Limb (tissue), 2 donors: ENCODE data around the gene GABRR2.
"Not testable (repeated sequence)": the region's sequence is repeated elsewhere in the genome, so short reads cannot be mapped to it uniquely, and the experiment has no call there.

ENCODE experiments used
- DNase-seq, 2 donors: peaks; one replicate each; pipeline ENCODE4 v3.0.0-alpha.2; 2016; ENCODE audit errors: extremely low spot score in 2 of 2

Gene GABRR2

DNA sequence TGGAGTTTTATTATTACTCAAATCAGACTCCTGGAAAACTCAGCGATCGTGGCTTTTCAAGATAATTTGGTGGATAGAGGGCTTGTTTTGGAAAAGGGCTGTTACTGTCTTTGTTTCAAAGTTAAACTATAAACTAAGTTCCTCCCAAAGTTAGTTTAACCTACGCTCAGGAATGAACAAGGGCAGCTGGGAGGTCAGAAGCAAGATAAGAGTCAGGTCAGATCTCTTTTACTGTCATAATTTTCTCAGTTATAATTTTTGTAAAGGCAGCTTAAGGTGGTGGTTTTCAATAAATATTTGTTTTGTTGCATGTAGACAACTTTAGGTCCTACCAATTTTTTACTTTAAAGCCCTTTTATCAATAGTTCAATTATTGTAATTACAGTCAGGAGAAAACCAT lies 9.2 kb upstream of the GABRR2 start:
- DNase-seq, result no peak

DNA sequence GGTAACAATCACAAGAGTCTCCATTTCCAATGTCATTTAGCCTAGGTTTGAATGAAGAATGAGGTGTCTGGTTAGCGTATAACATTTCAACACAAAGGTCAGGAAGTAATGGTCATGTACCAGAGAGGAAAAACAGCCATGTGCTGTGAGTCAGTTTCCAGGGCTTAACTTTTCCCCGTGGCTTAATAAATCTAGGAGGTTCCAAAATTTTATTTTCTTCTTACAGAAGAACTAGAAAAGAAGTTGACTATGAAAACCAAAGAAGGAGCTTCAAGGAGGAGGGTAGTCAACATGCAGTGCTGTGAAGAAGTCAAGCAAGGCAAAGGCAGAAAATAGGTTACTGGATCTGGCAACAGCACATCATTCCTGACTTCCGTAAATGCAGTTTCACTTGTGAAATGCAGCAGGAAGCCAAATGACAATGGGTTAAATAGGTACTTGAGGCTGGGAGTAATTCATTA lies 8.4 kb upstream of the GABRR2 start:
- no peak for DNase-seq

DNA sequence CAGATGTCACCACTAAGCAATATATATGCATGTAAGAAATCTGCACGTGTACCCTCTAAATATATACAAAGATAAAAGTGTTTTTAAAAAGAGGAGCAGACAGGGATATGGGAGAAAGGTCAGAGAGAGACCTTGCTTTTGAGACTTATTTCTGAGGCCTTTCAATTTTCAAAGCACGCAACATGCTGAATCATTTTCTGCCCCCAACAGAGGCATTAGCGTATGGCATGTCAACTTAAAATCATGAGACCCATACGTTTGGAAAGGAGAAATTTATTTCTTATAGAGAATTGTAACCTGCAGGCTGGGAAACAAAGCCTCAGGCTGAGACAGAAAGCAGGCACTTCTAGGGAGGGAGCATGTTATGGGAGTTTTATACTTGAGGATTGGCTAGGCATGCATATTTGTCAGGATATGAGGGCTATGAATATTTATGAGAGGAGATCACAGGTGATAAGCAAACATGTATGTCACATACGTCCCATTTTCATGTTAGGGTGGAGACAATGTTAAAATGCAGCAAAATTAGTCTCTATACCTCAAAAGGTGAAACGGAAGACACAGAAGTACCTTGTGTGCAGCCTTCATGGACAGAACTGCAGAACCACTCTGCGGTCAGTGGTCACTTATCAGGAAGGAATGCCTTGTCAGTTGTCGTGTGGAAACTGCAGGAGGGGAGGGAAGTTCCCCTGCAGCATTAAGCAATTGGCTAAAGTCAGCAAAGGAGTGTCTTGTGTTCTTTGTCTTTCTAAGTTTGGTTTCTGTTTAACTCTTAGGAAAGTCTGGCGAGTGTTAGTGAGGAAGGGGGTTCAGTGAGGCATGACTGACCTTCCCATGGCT lies 6.3 kb upstream of the GABRR2 start:
- DNase-seq, result no peak

DNA sequence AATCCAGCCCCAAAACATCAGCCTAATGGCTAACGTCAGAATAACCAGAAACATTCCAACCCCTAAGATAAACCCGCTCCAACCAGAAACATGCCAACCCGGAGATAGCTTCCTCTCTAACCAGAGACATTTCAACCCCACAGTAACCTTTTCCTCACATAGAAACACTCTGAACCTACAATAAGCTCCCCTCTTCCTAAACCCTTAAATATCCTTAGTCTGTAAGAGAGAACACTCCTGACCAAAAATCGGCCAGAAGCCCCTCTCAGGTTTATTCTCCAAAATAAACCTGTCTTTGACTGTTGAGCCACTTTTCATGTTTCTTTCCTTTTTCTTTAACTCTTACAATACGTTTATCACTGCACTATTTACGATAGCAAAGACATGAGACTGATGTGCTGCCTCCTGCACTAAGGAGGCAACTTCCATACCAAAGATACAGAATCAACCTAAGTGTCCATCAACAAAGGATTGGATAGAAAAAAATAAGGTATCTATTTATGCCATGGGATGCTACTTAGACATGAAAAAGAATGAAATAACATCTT lies 5.0 kb upstream of the GABRR2 start:
- no peak for DNase-seq

DNA sequence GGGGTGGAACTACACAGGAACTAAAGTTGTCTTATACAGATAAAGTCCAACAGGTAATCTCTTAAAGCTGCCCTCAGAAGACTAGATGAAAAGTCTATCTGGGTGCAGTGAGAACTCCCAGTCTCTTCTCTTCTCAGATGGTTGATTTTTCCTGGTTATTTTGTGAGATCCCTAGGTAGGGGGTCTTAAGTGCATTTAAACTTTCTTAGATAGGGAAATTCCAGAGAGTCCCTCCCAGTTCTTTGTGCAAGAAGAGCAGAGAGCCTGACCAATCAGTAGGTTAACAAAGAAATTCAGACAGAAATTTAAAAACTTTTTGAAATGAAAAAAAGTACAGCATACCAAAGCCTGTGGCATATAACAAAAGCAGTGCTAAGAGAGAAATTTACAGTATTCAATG lies 2.0 kb upstream of the GABRR2 start:
- no peak for DNase-seq

DNA sequence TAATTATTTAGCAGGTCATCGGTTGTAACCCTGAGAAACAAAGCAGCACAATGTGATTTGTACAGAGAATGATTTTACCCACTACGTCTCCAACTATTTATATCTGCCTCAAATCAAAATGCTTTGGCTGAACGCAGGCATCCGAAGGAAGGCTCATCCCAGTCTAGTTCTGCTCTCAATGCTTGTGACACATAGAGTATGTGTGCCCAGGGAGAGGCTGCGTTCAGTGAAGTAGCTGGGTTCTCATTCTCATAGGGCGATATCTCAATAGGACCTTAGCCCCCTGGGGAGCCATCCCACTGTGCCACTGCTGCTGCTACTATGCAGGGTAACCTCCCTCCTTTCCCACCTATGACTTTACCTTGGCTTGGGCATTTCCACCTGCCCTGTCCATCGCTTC lies 407 bp downstream of the GABRR2 start:
- no peak for DNase-seq

DNA sequence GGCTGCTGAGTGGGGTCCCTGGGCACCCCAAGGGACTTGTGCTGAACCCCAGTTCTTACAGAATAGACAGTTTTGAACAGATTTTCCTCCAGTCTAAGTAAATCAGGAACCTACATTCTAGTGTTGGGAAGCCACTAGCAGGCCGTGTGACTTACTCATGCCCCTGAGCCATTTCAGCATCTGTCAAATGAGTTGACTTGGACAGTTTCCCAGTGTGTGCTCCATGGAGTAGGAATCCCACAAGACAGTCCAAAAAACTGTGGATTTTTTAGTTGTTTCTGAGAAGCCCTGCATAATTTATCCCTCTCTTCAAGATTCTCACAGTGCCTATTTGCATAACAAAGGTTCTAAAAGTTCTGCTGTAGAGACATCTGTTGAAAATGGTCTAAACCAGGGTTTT lies 2.1 kb downstream of the GABRR2 start:
- peak in 1 of 2 donors; percentile 24 for DNase-seq

DNA sequence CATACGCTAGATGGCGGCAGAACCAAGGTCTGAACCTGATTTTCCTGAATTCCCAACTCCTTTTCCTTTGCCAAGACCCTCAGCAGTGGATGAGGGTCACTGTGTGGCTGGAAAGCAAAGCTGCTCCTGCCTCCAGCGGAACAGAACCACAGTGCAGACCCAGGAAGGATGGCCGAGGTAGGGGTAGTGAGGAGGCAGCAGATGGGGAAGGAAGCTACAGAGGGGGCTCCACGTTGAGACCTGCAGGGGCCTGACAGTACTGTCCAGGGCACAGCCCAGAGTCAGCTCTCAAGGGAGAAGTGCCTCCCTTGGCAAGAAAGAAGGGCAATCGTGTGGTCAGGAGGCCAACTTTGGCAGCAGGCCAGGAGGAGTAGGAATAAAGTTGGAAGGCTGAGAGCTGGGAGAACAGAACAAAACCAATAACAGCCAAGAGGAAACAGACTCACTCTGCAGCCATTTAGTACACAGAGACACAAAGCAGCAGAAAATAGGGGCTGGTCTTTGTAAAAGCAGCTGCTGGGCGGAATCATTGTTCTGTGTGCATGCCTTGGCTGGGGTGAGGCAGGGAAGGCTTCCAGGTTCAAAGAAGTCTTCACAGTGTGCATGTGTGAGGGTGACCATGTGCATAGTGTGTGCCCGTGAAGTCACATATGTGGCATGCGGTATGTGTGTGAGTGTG lies 3.1 kb downstream of the GABRR2 start:
- DNase-seq, result peak; percentile 77 to 84

DNA sequence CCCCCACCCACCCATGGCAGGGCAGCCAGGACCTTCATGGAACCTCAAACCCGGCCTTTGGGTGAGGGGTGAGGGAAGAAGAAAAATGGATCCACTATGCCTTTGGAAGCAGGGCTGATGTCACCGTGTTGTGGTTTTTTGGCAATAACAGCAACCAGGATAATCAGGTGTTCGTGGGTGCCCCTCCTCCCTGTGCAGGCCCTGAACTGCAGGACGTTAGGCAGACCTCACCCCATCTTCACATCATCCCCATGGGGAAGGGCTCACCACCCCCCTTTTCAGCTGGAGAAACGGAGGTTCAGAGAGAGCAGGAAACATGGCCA lies 3.6 kb downstream of the GABRR2 start:
- DNase-seq, result no peak

DNA sequence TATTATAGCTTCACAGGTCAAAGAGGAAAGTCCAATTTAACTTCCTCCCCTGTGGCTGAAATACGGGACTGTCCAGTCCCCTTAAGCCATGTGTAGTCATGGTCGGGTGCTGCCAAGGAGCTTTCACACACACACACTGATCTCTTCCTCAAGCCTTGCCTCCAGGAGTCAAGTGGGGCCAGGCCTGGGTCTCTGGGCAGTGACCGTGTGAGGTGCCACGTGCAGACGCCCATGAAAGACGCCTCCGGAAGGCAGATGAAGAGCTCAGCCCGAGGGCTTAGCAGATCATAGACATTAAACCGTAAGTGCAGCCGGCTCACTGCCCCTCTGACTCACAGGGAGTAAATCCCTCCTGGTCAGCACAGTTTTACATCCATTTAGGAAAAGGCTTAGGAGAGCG lies 4.2 kb downstream of the GABRR2 start:
- no peak for DNase-seq

DNA sequence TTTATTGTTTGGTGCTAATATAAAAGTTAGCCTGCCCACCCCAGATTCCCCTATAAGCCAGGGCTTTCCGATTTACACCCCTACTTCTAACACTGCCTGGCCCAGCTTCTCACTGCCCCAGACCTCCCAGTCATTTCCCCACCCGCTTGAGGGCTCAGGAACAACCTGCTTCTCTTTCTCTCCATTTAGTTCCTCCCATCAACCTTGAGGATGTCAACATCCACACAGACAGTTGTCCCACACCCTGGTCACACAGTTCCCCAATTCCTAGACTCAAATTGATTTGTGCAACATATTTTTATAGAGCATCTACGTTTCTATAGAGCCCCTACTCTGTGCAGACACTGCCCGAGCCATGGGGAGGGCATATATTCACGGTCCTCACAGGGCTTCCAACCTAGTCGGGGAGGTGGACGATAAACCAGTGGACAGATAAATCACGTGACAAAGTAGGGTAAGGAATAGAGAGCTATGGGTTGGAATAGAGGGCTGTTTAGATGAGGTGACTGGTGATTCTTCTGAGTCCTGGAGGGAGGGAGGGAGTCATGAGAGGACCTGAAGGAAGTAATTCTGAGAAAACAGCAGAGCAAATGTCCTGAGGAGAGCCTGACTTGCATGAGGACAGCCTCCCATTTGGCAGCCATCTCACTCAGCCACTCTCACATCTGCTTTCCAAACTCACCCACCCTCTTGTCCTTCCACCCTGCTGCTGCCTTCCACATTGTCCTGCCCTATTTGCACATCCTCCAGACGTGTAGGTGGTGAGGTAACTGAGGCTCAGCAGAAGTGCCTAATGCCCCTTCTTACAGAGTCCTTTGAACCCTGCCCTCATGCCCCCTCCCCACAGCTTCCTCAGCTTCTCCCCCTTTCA lies 6.3 kb downstream of the GABRR2 start:
- no peak for DNase-seq

DNA sequence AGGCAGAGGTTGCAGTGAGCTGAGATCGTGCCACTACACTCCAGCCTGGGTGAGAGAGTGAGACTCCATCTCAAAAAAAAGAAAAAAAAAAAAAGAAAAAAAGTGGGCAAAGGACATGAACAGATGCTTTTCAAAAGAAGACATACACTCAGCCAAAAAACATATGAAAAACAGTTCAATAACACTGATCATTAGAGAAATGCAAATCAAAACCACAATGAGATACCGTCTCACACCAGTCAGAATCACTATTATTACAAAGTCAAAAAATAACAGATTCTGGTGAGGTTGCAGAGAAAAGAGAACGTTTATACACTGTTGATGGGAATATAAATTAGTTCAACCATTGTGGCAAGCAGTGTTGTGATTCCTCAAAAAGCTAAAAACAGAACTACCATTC lies 10.6 kb downstream of the GABRR2 start:
- not testable (repeated sequence) for DNase-seq

DNA sequence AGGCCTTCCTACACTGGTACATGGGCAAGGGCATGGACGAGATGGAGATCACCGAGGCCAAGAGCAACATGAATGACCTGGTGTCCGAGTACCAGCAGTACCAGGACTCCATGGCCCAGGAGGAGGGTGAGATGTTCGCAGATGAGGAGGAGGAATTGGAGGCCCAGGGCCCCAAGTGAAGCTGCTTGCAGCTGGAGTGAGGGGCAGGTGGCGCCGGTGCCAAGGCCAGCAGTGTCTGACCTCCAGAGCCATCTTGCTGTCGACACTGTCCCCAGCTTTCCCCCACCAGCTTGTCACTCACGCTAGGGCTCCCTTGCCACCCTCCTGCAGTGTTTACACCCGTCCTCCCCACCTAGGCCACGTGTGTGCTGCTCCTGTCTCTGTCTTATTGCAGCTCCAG lies 12.2 kb downstream of the GABRR2 start:
- no peak for DNase-seq

DNA sequence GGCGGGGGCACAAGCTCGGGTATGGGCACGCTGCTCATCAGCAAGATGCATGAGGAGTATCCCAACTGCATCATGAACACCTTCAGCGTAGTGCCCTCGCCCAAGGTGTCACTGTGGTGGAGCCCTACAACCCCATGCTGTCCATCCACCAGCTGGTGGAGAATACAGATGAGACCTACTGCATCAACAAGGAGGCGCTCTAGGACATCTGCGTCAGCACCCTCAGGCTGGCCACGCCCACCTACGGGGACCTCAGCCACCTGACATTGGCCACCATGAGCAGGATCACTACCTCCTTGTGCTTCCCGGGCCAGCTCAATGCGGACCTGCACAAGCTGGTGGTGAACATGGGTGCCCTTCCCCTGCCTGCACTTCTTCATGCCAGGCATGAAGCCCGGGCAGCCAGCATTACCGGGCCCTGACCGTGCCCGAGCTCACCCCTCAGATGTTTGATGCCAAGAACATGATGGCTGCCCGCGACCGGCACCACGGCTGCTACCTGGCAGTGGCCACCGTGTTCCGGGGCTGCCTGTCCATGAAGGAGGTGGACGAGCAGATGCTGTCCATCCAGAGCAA lies 12.8 kb downstream of the GABRR2 start:
- no peak for DNase-seq

DNA sequence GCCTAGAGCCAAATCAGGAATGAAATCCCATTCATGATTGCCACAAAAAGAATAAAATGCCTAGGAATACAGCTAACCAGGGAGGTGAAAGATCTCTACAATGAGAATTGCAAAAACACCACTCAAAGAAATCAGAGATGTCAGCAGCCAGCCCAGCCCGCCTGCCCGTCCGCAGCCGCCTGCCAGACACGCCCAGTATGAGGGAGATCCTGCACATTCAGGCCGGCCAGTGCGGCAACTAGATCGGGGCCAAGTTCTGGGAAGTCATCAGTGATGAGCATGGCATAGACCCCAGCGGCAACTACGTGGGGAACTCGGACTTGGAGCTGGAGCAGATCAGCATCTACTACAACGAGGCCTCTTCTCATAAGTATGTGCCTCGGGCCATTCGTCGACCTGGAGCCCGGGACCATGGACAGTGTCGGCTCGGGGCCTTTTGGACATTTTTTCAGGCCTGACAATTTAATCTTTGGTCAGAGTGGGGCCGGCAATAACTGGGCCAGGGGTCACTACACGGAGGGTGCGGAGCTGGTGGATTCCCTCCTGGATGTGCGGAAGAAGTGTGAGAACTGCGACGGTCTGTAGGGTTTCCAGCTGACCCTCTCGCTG lies 13.4 kb downstream of the GABRR2 start:
- no peak for DNase-seq

DNA sequence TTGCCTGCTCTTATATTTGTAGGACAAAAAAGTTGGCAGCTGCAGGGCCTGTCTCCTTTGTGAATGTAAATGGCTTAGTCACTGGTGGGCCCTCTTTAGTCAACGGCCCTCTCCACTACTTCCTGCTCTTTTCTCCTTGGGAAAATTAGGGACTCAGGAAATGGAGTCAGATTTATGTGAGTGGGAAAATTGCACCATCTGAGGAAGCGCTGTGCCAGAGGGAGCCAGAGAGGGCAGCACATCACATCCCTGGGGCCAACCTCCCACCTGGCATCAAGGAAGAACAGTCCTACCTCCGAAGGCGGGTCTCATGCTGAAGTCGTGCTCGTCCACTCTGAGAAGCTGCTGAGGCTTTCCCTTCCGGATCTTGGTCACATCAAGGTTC lies 15.6 kb downstream of the GABRR2 start:
- DNase-seq, result no peak

DNA sequence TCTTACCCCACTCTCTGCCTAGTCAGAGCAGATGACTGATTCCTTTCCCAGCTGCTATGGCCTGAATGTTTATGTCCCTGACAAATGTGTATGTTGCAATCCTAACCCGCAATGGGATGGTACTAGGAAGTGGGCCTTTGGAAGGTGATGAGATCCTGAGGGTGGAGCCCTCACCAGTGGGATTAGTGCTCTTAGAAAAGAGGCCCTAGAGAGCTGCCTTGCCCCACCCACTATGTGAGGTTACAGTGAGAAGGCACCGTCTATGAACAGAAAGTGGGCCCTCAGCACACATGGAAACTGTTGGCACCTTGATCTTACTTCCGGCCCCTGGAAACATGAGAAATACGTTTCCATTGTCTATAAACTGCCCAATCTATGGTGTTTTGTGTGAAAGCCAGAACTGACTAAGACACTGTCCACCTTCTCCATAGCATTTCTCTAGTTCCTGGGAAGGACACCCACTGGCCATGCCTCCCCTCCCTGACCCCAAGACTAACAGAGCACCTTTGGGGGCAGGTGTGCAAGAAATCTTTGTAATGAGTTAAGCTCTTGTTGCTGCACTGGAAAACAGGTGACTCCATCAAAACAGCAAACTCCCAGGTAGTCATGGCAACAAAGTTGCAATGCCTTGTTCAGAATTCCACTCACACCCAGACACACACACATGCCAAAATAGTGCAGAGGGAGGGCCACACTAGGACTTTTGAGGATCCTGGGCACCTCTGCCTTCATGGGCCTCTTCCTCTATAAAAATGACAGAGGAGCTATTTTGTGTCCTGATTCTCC lies 16.2 kb downstream of the GABRR2 start:
- peak in 1 of 2 donors; percentile 19 for DNase-seq

DNA sequence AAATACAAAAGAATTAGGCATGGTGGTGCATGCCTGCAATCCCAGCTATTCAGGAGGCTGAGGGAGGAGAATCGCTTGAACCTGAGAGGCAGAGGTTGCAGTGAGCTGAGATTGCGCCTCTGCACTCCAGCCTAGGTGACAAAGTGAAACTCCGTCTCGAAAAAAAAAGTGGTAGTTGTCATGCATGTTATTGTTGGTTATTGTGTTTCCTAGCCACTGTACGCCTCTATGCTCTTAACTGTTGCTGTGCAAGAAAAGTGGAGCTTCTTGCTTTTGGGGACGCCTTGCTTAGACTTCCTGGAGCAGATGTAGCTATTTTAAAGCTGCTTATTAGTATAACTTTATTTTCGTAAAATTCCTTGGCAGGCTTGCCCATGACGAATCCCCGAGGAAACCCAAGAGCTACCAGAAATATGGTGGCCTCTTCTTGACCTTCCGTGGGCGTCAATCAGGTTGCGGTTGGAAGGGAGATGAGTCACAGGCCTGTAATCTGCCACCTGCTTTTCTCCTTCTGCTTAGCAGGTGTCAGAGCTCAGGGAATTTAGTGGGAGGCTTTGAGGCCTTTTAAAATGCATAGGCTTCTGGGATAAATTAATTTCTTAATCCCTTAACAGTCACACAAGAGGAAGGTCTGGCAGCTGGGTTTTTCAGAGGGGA lies 17.3 kb downstream of the GABRR2 start:
- DNase-seq, result peak; percentile 71 to 87

DNA sequence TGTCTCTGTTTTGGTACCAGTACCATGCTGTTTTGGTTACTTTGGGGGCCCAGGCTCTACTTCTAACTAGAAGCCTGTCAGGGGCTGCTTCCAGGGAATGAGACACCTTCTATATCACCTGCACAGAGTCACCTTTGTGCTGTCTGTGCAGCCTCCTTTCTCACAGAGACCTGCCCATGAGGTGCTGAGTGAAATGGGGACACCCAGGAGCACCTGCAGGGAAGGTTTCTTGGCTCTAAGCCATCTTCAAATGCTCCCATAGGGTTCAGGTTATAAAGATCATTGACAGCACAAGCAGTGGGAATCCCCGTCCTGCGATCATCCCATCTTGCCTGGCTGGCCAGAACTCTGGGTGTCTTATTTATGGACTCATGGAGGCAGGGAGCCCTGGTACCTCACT lies 19.1 kb downstream of the GABRR2 start:
- no peak for DNase-seq

DNA sequence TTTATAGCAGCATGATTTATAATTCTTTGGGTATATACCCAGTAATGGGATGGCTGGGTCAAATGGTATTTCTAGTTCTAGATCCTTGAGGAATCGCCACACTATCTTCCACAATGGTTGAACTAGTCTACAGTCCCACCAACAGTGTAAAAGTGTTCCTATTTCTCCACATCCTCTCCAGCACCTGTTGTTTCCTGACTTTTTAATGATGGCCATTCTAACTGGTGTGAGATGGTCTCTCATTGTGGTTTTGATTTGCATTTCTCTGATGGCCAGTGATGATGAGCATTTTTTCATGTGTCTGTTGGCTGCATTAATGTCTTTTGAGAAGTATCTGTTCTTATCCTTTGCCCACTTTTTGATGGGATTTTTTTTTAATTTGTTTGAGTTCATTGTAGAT lies 20.0 kb downstream of the GABRR2 start:
- not testable (repeated sequence) for DNase-seq
